Subcutaneous abdominal adipose tissue (tissue), 5 donors: Measurements from ENCODE around the gene ZRSR2.

ENCODE experiments used
- H3K27ac ChIP-seq: one replicate; pipeline ENCODE4 v1.7.0; 2013; ENCODE audit warnings: low read depth, mild to moderate bottlenecking, inconsistent platforms, low read length, moderate library complexity
- H3K27me3 ChIP-seq, 5 donors: one replicate each; pipeline ENCODE4 v1.7.0; 2013; ENCODE audit warnings: low read length in 5 of 5, inconsistent platforms in 1 of 5; ENCODE audit not compliant: control insufficient read depth in 5 of 5, insufficient read depth in 4 of 5
- H3K36me3 ChIP-seq, 5 donors: one replicate each; pipeline ENCODE4 v1.7.0; 2013; ENCODE audit warnings: low read length in 5 of 5; ENCODE audit not compliant: control insufficient read depth in 5 of 5, insufficient read depth in 5 of 5
- H3K4me1 ChIP-seq, 5 donors: one replicate each; pipeline ENCODE4 v1.7.0; 2013; ENCODE audit warnings: low read length in 5 of 5, mild to moderate bottlenecking in 3 of 5, moderate library complexity in 1 of 5; ENCODE audit not compliant: control insufficient read depth in 5 of 5, insufficient read depth in 5 of 5
- H3K4me3 ChIP-seq, 5 donors: one replicate each; pipeline ENCODE4 v1.7.0; 2013; ENCODE audit warnings: low read length in 5 of 5, low read depth in 1 of 5
- H3K9ac ChIP-seq, 5 donors: one replicate each; pipeline ENCODE4 v1.7.0; 2013; ENCODE audit warnings: low read length in 5 of 5, mild to moderate bottlenecking in 4 of 5, moderate library complexity in 3 of 5
- H3K9me3 ChIP-seq, 5 donors: one replicate each; pipeline ENCODE4 v1.7.0; 2013; ENCODE audit warnings: low read length in 5 of 5; ENCODE audit not compliant: control insufficient read depth in 5 of 5
- donor health status: healthy.
- donor health status: healthy.
- donor health status: healthy.
- donor health status: healthy.
- donor health status: healthy.

Gene ZRSR2

DNA sequence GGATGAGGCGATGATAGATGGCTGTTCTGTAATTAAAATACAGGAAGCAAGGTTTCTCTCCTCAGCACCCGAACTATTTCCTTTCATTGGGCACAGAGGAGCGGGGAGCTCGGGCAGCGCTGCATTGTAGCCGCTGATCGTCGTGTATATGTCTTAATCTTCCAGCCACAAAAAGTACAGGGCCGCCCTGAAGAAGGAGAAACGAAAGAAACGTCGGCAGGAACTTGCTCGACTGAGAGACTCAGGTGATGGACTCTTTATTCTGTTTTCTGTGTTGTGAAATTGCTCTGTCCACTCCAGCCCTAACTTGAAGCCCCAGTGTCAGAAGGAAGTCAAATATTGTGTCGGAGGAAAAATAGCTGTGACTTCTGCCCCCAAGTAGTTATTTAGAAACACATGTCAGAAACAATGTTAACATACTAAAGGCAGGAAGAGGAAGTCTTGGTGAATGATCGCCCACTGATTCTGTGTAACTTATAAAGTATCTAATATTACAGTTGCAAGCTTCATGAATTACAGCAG lies 546 bp downstream of the ZRSR2 start:
- Histone ChIP-seq H3K9ac (peak overlapping the region; percentile 17 to 77 (median 70)), H3K9me3 (no peaks in the 10 kb centered on the region), H3K4me3 (peak overlapping the region; percentile 96 to 99 (median 98)), H3K4me1 (peaks cover 4 to 18% (median 16%) of the 10 kb centered on the region in 5 donors), H3K36me3 (peaks cover 0 to 13% (median 5%) of the 10 kb centered on the region in 5 donors), H3K27ac (peak overlapping the region; percentile 62), H3K27me3 (no peaks in the 10 kb centered on the region)

GRCh38 chrX:15797707-15798106 lies 7.4 kb downstream of the ZRSR2 start:
- Histone ChIP-seq H3K4me3 (no peak overlapping the region), H3K36me3 (peaks cover 6 to 22% (median 15%) of the 10 kb centered on the region in 5 donors), H3K9me3 (no peaks in the 10 kb centered on the region), H3K27ac (no peak overlapping the region), H3K9ac (no peak overlapping the region), H3K4me1 (no peaks in the 10 kb centered on the region), H3K27me3 (no peaks in the 10 kb centered on the region)

DNA sequence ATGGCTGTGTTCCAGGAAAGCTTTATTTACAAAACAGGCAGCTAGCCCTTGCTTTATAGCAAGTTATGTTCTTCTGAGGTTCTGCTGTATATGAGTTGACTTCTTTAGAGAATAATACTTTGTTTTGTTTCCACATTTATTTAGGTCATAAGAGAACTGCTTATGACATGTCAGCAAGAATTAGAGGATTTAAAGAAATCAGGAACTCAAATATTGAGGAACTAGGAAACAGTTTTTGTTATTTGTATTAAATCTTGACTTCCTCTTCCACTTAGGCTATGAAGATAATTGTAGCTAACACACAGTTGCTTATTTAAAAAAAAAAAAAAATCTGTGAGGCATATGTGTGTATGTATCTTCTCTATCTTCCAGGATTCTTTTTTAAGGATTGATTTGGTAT lies 14.3 kb downstream of the ZRSR2 start:
- H3K27ac ChIP-seq = no peak overlapping the region

GRCh38 chrX:15808254-15808653 lies 18.0 kb downstream of the ZRSR2 start:
- Histone ChIP-seq H3K4me3 (no peak overlapping the region), H3K36me3 (peaks cover 28 to 56% (median 31%) of the 10 kb centered on the region in 5 donors), H3K4me1 (peaks cover 0 to 2% (median 0%) of the 10 kb centered on the region in 5 donors), H3K27ac (no peak overlapping the region), H3K27me3 (no peaks in the 10 kb centered on the region), H3K9me3 (no peaks in the 10 kb centered on the region), H3K9ac (no peak overlapping the region)

More for the DNA sequence above, 14.3 kb downstream of the ZRSR2 start:
- Histone ChIP-seq H3K9me3 (no peaks in the 10 kb centered on the region), H3K4me1 (peaks cover 0 to 2% (median 0%) of the 10 kb centered on the region in 5 donors), H3K4me3 (no peak overlapping the region), H3K27me3 (no peaks in the 10 kb centered on the region), H3K9ac (no peak overlapping the region), H3K36me3 (peaks cover 20 to 47% (median 24%) of the 10 kb centered on the region in 5 donors)

DNA sequence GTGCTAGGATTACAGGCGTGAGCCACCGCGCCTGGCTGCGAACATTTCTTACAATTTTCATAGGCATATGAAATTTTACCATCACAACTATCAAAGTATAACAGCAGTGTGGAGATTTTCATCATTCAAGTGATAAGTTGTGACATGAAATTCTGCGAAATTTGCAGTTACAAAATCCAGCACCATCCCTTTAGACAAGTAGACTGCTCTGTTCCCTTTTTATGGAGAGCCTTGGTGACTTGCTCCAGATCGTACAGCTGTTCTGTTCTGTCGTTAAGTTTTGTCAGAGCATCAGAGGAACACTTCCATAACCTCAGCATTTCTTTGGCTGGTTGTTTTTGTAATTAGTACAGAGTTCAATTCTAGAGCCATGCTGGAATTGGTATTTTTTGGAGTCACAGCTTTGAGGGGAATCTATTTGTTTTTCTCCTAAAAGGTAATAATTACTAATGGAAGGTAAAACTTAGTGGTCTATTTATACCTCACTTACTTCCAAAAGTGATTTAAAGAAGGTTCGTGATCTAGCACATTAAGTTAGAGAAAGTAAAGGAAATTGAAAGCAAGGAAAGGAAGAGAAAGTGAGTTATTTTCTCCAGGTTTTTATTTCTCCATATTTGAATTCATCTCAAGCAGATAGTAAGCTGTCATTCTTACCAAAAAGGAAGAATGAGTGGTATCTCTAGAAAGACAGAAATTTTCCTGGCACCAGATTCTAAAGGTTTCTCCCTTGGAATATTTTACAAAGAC lies 22.1 kb downstream of the ZRSR2 start:
- H3K9ac ChIP-seq = no peak overlapping the region
- no peaks in the 10 kb centered on the region for H3K4me1 ChIP-seq
- H3K9me3 ChIP-seq = no peaks in the 10 kb centered on the region
- H3K36me3 ChIP-seq = peaks cover 23 to 57% (median 40%) of the 10 kb centered on the region in 5 donors
- H3K27me3 ChIP-seq = no peaks in the 10 kb centered on the region
- H3K27ac ChIP-seq = no peak overlapping the region
- no peak overlapping the region for H3K4me3 ChIP-seq

DNA sequence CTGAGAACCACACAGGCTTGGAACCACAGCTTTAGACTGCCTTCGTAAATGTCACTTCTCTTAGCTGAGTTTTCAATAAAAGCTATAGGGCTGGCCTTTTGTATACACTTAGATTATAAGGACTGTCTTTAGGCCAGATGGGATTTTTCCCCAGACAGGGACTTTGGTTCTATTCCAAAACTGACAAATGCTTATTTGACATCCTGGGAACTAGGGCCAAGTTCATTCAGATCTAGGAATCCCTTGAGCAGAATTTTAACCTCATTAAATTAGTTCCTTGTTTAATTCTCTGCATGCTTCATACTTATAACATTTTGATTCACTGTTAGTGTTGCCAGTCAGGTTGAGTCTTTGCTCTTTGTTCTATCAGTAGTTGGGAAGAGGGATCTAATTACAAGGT lies 23.1 kb downstream of the ZRSR2 start:
- H3K36me3 ChIP-seq = peaks cover 21 to 63% (median 41%) of the 10 kb centered on the region in 5 donors
- H3K4me3 ChIP-seq = no peak overlapping the region
- H3K4me1 ChIP-seq = no peaks in the 10 kb centered on the region
- H3K27me3 ChIP-seq = no peaks in the 10 kb centered on the region
- H3K9me3 ChIP-seq = no peaks in the 10 kb centered on the region
- H3K27ac ChIP-seq = no peak overlapping the region
- H3K9ac ChIP-seq = no peak overlapping the region

DNA sequence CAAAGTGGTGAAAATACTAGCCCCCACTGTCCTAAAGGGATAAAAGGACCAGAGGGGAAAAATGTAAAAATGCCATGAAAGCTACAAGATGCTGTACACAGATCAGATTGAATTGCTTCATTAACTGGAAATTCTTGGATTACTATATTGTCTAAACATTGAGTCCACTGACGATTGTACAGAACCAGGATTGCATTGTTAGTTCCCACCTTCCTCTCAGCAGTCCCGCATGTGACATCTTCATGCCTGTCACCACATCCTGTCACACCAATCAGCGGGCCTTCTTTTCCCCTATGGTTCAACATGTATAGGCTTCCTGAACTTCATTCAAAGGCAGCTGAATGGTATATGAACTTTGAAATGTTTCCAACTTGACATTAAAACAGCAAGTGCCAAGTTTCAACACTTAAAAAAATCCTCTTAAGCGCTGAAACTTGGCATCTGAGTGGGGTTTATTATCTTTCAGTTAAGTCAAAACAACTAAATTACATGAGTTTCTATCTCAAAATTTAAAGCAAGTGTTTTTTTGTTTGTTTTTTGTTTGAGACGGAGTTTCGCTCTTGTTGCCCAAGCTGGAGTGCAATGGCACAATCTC lies 24.6 kb downstream of the ZRSR2 start:
- no peak overlapping the region for H3K9ac ChIP-seq
- no peak overlapping the region for H3K4me3 ChIP-seq
- H3K27ac ChIP-seq = no peak overlapping the region
- H3K9me3 ChIP-seq = no peaks in the 10 kb centered on the region
- H3K36me3 ChIP-seq = peaks cover 23 to 51% (median 31%) of the 10 kb centered on the region in 5 donors
- H3K4me1 ChIP-seq = no peaks in the 10 kb centered on the region
- H3K27me3 ChIP-seq = no peaks in the 10 kb centered on the region

GRCh38 chrX:15815779-15816437 lies 25.6 kb downstream of the ZRSR2 start:
- no peak overlapping the region for H3K27ac ChIP-seq
- peaks cover 27 to 56% (median 38%) of the 10 kb centered on the region in 5 donors for H3K36me3 ChIP-seq
- H3K4me1 ChIP-seq = no peaks in the 10 kb centered on the region
- H3K9me3 ChIP-seq = no peaks in the 10 kb centered on the region
- no peak overlapping the region for H3K9ac ChIP-seq
- no peaks in the 10 kb centered on the region for H3K27me3 ChIP-seq
- H3K4me3 ChIP-seq = no peak overlapping the region

GRCh38 chrX:15816438-15816809 lies 26.1 kb downstream of the ZRSR2 start:
- Histone ChIP-seq H3K9me3 (no peaks in the 10 kb centered on the region), H3K36me3 (peaks cover 27 to 57% (median 40%) of the 10 kb centered on the region in 5 donors), H3K27ac (no peak overlapping the region), H3K27me3 (no peaks in the 10 kb centered on the region), H3K4me1 (no peaks in the 10 kb centered on the region), H3K9ac (no peak overlapping the region), H3K4me3 (no peak overlapping the region)

GRCh38 chrX:15816886-15817285 lies 26.6 kb downstream of the ZRSR2 start:
- Histone ChIP-seq H3K27ac (no peak overlapping the region), H3K9me3 (no peaks in the 10 kb centered on the region), H3K36me3 (peaks cover 28 to 58% (median 40%) of the 10 kb centered on the region in 5 donors)

More at GRCh38 chrX:15816886-15817285, 26.6 kb downstream of the ZRSR2 start:
- H3K4me1 ChIP-seq = no peaks in the 10 kb centered on the region
- no peak overlapping the region for H3K4me3 ChIP-seq
- H3K27me3 ChIP-seq = no peaks in the 10 kb centered on the region
- no peak overlapping the region for H3K9ac ChIP-seq
